SK-N-SH treated with all-trans-retinoic acid at 6 μM for 48 hours (cell line): Measurements from ENCODE around the gene HIPK1.

ENCODE experiments used
- RARB ChIP-seq: fragments of 250-450 bp; sonication (Bioruptor Pico); IDR thresholded peaks from 2 replicates; pipeline ENCODE4 v1.8.0; 2021; ENCODE audit warnings: mild to moderate bottlenecking, moderate library complexity
- TCF4 ChIP-seq: fragments of 250-450 bp; sonication (Bioruptor Pico); IDR thresholded peaks from 2 replicates; pipeline ENCODE4 v1.8.0; 2021; ENCODE audit warnings: mild to moderate bottlenecking, moderate library complexity, borderline replicate concordance
- ZFP30 ChIP-seq: fragments of 450-650 bp; formaldehyde crosslinking; IDR thresholded peaks from 2 replicates; pipeline ENCODE4 v1.5.0; 2022; ENCODE audit warnings: mild to moderate bottlenecking, moderate library complexity
- TF ChIP-seq, protein P1 (sequence below): fragments of 250-450 bp; sonication (Bioruptor Pico); IDR thresholded peaks from 2 replicates; pipeline ENCODE4 v1.5.1; 2020; ENCODE audit warnings: low read depth, mild to moderate bottlenecking, moderate library complexity

DNA sequence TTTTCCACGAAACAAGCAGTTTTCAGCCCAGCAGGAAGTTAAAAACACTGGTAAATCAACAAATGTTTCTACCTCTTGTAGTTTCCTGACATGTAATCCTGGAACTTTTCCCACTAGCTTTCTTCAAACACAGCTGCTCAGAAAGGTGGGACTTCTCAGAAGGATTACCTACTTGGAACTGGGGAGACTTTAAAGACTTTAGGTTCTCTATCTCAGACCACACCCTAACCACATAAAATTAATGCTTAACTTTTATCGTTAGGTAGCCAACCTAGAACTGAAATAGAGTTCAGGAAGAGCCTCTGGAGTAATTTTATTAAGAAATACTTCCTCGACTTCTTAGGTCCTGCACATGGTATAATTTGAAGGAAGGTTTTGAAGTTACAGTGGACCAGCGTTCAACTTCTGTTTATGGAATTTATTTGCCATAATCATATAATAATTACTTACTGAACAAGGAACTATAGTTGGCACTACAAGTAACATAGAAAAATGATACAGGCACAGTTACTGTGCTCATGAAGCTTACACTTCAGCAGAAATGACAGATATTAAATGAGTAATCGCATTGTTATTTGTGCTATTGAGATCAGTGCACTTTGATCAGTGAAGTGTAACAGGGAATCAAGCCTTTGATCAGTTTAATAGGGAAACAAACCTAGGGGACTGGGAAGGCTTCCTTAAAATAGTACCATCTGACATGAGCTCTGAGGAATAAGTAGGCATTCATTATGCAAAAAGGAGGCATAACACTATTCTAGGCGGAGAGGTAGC, 41.5 kb upstream of the HIPK1 start, which contains the start of gene BCL2L15:
- TF ChIP-seq RARB (no peak), TCF4 (CRISPR knock-in tag) (no peak), ZFP30 (CRISPR knock-in tag) (no peak)
- TF ChIP-seq, protein P1, sequence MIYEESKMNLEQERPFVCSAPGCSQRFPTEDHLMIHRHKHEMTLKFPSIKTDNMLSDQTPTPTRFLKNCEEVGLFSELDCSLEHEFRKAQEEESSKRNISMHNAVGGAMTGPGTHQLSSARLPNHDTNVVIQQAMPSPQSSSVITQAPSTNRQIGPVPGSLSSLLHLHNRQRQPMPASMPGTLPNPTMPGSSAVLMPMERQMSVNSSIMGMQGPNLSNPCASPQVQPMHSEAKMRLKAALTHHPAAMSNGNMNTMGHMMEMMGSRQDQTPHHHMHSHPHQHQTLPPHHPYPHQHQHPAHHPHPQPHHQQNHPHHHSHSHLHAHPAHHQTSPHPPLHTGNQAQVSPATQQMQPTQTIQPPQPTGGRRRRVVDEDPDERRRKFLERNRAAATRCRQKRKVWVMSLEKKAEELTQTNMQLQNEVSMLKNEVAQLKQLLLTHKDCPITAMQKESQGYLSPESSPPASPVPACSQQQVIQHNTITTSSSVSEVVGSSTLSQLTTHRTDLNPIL (CRISPR knock-in tag) = no peak
